ENCODE measurements around the gene LTBP4.
A peak's percentile ranks its signal among the peaks of the same experiment; 100 is the strongest.
"Not testable (repeated sequence)": the region's sequence is repeated elsewhere in the genome, so short reads cannot be mapped to it uniquely, and the experiment has no call there.

LTBP4 gene

DNA sequence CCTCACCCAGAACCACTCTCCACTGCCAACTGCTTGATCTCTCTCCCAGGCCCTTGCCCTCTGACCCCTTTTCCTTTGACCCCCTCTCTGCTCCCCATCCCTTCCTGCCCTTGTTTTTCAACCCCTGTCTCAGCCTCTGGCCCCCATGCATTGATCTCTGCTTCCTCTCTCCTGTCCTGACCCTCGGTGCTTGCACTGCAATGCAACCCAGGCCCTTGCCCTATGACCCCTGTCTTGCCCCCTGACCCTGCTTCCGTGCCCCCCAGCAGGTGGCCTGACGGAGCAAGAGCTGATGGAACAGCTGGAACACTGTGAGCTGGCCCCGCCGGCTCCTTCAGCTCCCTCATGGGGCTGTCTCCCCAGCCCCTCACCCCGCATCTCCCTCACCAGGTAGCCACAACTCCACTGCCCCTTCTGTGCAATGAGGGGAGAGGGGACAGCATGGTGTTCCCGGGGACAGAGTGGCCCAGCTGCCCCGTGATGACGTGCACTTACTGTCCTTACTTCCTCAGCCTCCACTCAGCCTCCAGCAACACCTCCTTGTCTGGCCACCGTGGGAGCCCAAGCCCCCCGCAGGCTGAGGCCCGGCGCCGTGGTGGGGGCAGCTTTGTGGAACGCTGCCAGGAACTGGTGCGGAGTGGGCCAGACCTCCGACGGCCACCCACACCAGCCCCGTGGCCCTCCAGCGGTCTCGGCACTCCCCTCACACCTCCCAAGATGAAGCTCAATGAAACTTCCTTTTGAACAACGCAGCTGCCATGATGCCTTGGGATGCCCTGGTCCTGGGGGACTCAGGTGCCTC, 10.5 kb upstream of the LTBP4 start:
- Histone ChIP-seq H3K79me1 (replicated peaks; ENCODE audit: low read length, poor library complexity, severe bottlenecking) (peaks cover 5% of the 10 kb centered on the region), H4K91ac (ENCODE audit: low read length) (no peak overlapping the region), H2BK12ac (ENCODE audit: low read length in 2 of 2) (no peak overlapping the region), H3K4me1 (ENCODE audit: control insufficient read depth, insufficient read depth, low read depth, low read length) (peaks cover 23% of the 10 kb centered on the region), H3K23ac (ENCODE audit: low read length in 2 of 2) (no peak overlapping the region), H3K4me3 (ENCODE audit: insufficient read depth in 1 of 2, low read depth in 1 of 2, low read length in 2 of 2) (no peak overlapping the region), H2AFZ (ENCODE audit: low read depth, low read length) (no peak overlapping the region), H2BK15ac (ENCODE audit: low read depth, poor library complexity, severe bottlenecking) (no peak overlapping the region), H3K27me3 (ENCODE audit: control insufficient read depth in 1 of 2, insufficient read depth in 1 of 2, low read length in 2 of 2) (peaks cover 0 to 4% of the 10 kb centered on the region in 2 experiments), H3K36me3 (ENCODE audit: control insufficient read depth in 1 of 2, insufficient read depth in 2 of 2, low read depth in 1 of 2, low read length in 2 of 2) (peaks cover 30 to 47% of the 10 kb centered on the region in 2 experiments), H3K4ac (ENCODE audit: low read depth in 1 of 2, low read length in 2 of 2) (no peak overlapping the region), H2AK5ac (ENCODE audit: low read length, severe bottlenecking) (no peak overlapping the region), H3K9me3 (ENCODE audit: control insufficient read depth, low read length) (no peaks in the 10 kb centered on the region), H3K9ac (ENCODE audit: low read length) (no peak overlapping the region), H2BK120ac (ENCODE audit: low read depth, low read length) (no peak overlapping the region), H3K18ac (ENCODE audit: low read depth in 1 of 2, low read length in 2 of 2) (no peak overlapping the region), H3K14ac (ENCODE audit: low read length in 2 of 2) (no peak overlapping the region), H3K4me2 (ENCODE audit: low read length, poor library complexity, severe bottlenecking) (no peak overlapping the region), H4K8ac (ENCODE audit: low read length) (no peak overlapping the region), H2BK5ac (ENCODE audit: low read depth, low read length, poor library complexity, severe bottlenecking) (no peak overlapping the region), H3K27ac (ENCODE audit: low read length, poor library complexity, severe bottlenecking) (no peak overlapping the region)
- WGBS: 91% methylated on average over 20 of the region's 22 CpGs
- no peak for DNase-seq

- DNase-seq; H3K4me2 ChIP-seq (ENCODE audit: low read length, poor library complexity, severe bottlenecking); H4K8ac ChIP-seq (ENCODE audit: low read length); H2BK120ac ChIP-seq (ENCODE audit: low read depth, low read length); H3K79me1 ChIP-seq (replicated peaks; ENCODE audit: low read length, poor library complexity, severe bottlenecking); H3K4me3 ChIP-seq (ENCODE audit: insufficient read depth in 1 of 2, low read depth in 1 of 2, low read length in 2 of 2); H3K9me3 ChIP-seq (ENCODE audit: control insufficient read depth, low read length); H2BK5ac ChIP-seq (ENCODE audit: low read depth, low read length, poor library complexity, severe bottlenecking); H3K18ac ChIP-seq (ENCODE audit: low read depth in 1 of 2, low read length in 2 of 2); H3K4ac ChIP-seq (ENCODE audit: low read depth in 1 of 2, low read length in 2 of 2); H3K9ac ChIP-seq (ENCODE audit: low read length); H2AFZ ChIP-seq (ENCODE audit: low read depth, low read length); H2AK5ac ChIP-seq (ENCODE audit: low read length, severe bottlenecking); H4K91ac ChIP-seq (ENCODE audit: low read length); H2BK12ac ChIP-seq (ENCODE audit: low read length in 2 of 2); H3K14ac ChIP-seq (ENCODE audit: low read length in 2 of 2); H3K23ac ChIP-seq (ENCODE audit: low read length in 2 of 2); H3K27ac ChIP-seq (ENCODE audit: low read length, poor library complexity, severe bottlenecking); H2BK15ac ChIP-seq (ENCODE audit: low read depth, poor library complexity, severe bottlenecking): not testable (repeated sequence)
- 93% methylated on average over 4 of the region's 4 CpGs for WGBS
- Histone ChIP-seq H3K27me3 (ENCODE audit: control insufficient read depth in 1 of 2, insufficient read depth in 1 of 2, low read length in 2 of 2) (peaks cover 0 to 11% of the 10 kb centered on the region in 2 experiments), H3K36me3 (ENCODE audit: control insufficient read depth in 1 of 2, insufficient read depth in 2 of 2, low read depth in 1 of 2, low read length in 2 of 2) (peaks cover 21 to 43% of the 10 kb centered on the region in 2 experiments), H3K4me1 (ENCODE audit: control insufficient read depth, insufficient read depth, low read depth, low read length) (peaks cover 24% of the 10 kb centered on the region)
Observed at GRCh38 chr19:40591724-40592123, 9.4 kb upstream of the LTBP4 start.

DNA sequence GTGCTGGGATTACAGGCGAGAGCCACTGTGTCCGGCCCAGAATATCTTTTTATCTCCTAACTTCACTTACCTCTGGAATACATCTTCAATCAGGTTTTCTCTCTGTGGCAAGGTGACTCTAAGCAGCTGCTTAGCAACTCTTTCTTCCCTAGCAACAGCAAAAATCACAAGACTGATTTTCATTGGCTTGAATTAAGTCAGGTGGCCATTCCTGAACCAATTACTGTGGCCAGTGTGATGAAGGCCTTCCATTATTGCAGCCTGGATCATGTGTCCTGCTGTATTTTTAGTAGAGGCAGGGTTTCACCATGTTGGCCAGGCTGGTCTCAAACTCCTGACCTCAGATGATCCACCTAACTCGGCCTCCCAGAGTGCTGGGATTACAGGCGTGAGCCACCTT, 9.0 kb upstream of the LTBP4 start:
- Histone ChIP-seq H3K18ac (ENCODE audit: low read depth in 1 of 2, low read length in 2 of 2) (no peak overlapping the region), H3K4me2 (ENCODE audit: low read length, poor library complexity, severe bottlenecking) (no peak overlapping the region), H2BK12ac (ENCODE audit: low read length in 2 of 2) (no peak overlapping the region), H3K9ac (ENCODE audit: low read length) (no peak overlapping the region), H3K23ac (ENCODE audit: low read length in 2 of 2) (no peak overlapping the region), H2BK5ac (ENCODE audit: low read depth, low read length, poor library complexity, severe bottlenecking) (no peak overlapping the region), H3K4me3 (ENCODE audit: insufficient read depth in 1 of 2, low read depth in 1 of 2, low read length in 2 of 2) (no peak overlapping the region), H3K27ac (ENCODE audit: low read length, poor library complexity, severe bottlenecking) (no peak overlapping the region), H2BK120ac (ENCODE audit: low read depth, low read length) (no peak overlapping the region), H3K79me1 (replicated peaks; ENCODE audit: low read length, poor library complexity, severe bottlenecking) (no peaks in the 10 kb centered on the region), H4K8ac (ENCODE audit: low read length) (no peak overlapping the region), H3K4ac (ENCODE audit: low read depth in 1 of 2, low read length in 2 of 2) (no peak overlapping the region), H3K4me1 (ENCODE audit: control insufficient read depth, insufficient read depth, low read depth, low read length) (peaks cover 25% of the 10 kb centered on the region), H2BK15ac (ENCODE audit: low read depth, poor library complexity, severe bottlenecking) (no peak overlapping the region), H3K9me3 (ENCODE audit: control insufficient read depth, low read length) (no peaks in the 10 kb centered on the region), H3K36me3 (ENCODE audit: control insufficient read depth in 1 of 2, insufficient read depth in 2 of 2, low read depth in 1 of 2, low read length in 2 of 2) (peaks cover 16 to 38% of the 10 kb centered on the region in 2 experiments), H3K27me3 (ENCODE audit: control insufficient read depth in 1 of 2, insufficient read depth in 1 of 2, low read length in 2 of 2) (peaks cover 0 to 13% of the 10 kb centered on the region in 2 experiments), H4K91ac (ENCODE audit: low read length) (no peak overlapping the region), H2AK5ac (ENCODE audit: low read length, severe bottlenecking) (no peak overlapping the region), H2AFZ (ENCODE audit: low read depth, low read length) (no peak overlapping the region), H3K14ac (ENCODE audit: low read length in 2 of 2) (no peak overlapping the region)
- peak; percentile 84 for DNase-seq
- 100% methylated on average over 4 of the region's 4 CpGs for WGBS

DNA sequence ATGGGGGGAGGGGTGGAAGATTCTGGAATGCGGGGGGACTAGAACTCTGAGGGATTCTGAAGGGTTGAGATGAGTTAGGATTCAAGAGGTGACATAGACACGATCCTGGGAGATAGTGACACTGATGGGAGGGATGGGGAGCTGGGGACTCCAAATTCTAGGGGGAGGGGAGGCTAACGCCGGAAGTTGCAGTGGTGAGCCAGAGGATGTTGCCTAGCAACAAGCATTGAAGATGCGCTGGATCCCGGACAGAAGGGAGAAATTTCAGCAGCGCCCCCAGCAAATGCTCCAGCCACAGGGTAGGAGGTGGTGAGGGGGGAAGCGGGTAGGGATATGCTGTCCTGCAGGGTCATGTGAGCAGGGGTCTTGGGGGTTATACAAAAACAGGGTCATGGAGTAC, 6.9 kb upstream of the LTBP4 start:
- no peaks in the 10 kb centered on the region for H3K9me3 ChIP-seq (ENCODE audit: control insufficient read depth, low read length)
- peaks cover 1% of the 10 kb centered on the region for H3K79me1 ChIP-seq (replicated peaks; ENCODE audit: low read length, poor library complexity, severe bottlenecking)
- 32% methylated on average over 8 of the region's 8 CpGs for WGBS
- no peak for DNase-seq
- H2BK5ac ChIP-seq (ENCODE audit: low read depth, low read length, poor library complexity, severe bottlenecking): no peak overlapping the region
- H2BK120ac ChIP-seq (ENCODE audit: low read depth, low read length): no peak overlapping the region
- peaks cover 18% of the 10 kb centered on the region for H3K4me1 ChIP-seq (ENCODE audit: control insufficient read depth, insufficient read depth, low read depth, low read length)
- peak overlapping the region in 1 of 2 experiments; percentile 84 for H3K4ac ChIP-seq (ENCODE audit: low read depth in 1 of 2, low read length in 2 of 2)
- no peak overlapping the region for H2BK12ac ChIP-seq (ENCODE audit: low read length in 2 of 2)
- no peak overlapping the region for H3K9ac ChIP-seq (ENCODE audit: low read length)
- no peak overlapping the region for H3K4me2 ChIP-seq (ENCODE audit: low read length, poor library complexity, severe bottlenecking)
- no peak overlapping the region for H2BK15ac ChIP-seq (ENCODE audit: low read depth, poor library complexity, severe bottlenecking)
- H3K36me3 ChIP-seq (ENCODE audit: control insufficient read depth in 1 of 2, insufficient read depth in 2 of 2, low read depth in 1 of 2, low read length in 2 of 2): peaks cover 3 to 18% of the 10 kb centered on the region in 2 experiments
- no peak overlapping the region for H4K8ac ChIP-seq (ENCODE audit: low read length)
- H3K18ac ChIP-seq (ENCODE audit: low read depth in 1 of 2, low read length in 2 of 2): no peak overlapping the region
- H3K27me3 ChIP-seq (ENCODE audit: control insufficient read depth in 1 of 2, insufficient read depth in 1 of 2, low read length in 2 of 2): peaks cover 5 to 30% of the 10 kb centered on the region in 2 experiments
- H2AFZ ChIP-seq (ENCODE audit: low read depth, low read length): peak overlapping the region; percentile 32
- no peak overlapping the region for H3K23ac ChIP-seq (ENCODE audit: low read length in 2 of 2)
- no peak overlapping the region for H3K14ac ChIP-seq (ENCODE audit: low read length in 2 of 2)
- no peak overlapping the region for H3K4me3 ChIP-seq (ENCODE audit: insufficient read depth in 1 of 2, low read depth in 1 of 2, low read length in 2 of 2)
- no peak overlapping the region for H4K91ac ChIP-seq (ENCODE audit: low read length)
- no peak overlapping the region for H3K27ac ChIP-seq (ENCODE audit: low read length, poor library complexity, severe bottlenecking)
- no peak overlapping the region for H2AK5ac ChIP-seq (ENCODE audit: low read length, severe bottlenecking)
